ENCODE measurements around the gene SLC2A8.

GRCh38 chr9:127398715-127399400, 1.9 kb downstream of the SLC2A8 start:
- TF ChIP-seq CTCF (IDR thresholded peaks at IDR 0.05) (no peak), ZBTB21 (CRISPR knock-in tag; IDR thresholded peaks at IDR 0.05; ENCODE audit: borderline replicate concordance) (no peak), TP53 (CRISPR knock-in tag; IDR thresholded peaks at IDR 0.05) (no peak), ATF6 (CRISPR knock-in tag; IDR thresholded peaks at IDR 0.05) (no peak), TEAD4 (CRISPR knock-in tag; IDR thresholded peaks at IDR 0.05) (no peak)
- TF ChIP-seq, protein P1, sequence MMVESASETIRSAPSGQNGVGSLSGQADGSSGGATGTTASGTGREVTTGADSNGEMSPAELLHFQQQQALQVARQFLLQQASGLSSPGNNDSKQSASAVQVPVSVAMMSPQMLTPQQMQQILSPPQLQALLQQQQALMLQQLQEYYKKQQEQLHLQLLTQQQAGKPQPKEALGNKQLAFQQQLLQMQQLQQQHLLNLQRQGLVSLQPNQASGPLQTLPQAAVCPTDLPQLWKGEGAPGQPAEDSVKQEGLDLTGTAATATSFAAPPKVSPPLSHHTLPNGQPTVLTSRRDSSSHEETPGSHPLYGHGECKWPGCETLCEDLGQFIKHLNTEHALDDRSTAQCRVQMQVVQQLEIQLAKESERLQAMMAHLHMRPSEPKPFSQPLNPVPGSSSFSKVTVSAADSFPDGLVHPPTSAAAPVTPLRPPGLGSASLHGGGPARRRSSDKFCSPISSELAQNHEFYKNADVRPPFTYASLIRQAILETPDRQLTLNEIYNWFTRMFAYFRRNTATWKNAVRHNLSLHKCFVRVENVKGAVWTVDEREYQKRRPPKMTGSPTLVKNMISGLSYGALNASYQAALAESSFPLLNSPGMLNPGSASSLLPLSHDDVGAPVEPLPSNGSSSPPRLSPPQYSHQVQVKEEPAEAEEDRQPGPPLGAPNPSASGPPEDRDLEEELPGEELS (CRISPR knock-in tag; IDR thresholded peaks at IDR 0.05) = no peak

Data from WTC11 (cell line).